NCI-H2227 (cell line): ENCODE data around the gene TYRO3.
A peak's percentile ranks its signal among the peaks of the same experiment; 100 is the strongest.
"Not testable (repeated sequence)": the region's sequence is repeated elsewhere in the genome, so short reads cannot be mapped to it uniquely, and the experiment has no call there.

Experiments used
- DNase-seq: peaks from one replicate; lab custom pipeline; 2025; ENCODE audit not compliant: unreplicated experiment; lab: John Stamatoyannopoulos, UW

TYRO3 gene

DNA sequence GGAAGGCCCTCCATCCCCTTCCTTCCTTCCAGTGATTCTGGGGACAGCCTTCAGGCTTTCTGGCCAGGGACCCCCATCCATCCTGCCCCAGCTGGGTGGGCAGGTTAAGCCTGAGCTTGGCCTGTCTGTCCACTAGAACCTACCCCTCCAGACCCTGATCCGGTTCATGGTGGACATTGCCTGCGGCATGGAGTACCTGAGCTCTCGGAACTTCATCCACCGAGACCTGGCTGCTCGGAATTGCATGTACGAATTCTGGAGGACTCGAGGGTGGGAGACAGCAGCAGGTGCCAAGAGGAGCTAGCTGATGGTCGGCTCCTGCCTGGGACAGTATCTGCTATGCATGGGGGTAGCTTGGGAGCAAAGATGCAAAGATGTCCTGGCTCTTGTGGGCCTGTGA, 13.9 kb downstream of the TYRO3 start:
- DNase-seq: no peak

GRCh38 chr15:41573396-41573795, 14.4 kb downstream of the TYRO3 start:
- no peak for DNase-seq

GRCh38 chr15:41574158-41574557, 15.1 kb downstream of the TYRO3 start:
- DNase-seq: no peak

DNA sequence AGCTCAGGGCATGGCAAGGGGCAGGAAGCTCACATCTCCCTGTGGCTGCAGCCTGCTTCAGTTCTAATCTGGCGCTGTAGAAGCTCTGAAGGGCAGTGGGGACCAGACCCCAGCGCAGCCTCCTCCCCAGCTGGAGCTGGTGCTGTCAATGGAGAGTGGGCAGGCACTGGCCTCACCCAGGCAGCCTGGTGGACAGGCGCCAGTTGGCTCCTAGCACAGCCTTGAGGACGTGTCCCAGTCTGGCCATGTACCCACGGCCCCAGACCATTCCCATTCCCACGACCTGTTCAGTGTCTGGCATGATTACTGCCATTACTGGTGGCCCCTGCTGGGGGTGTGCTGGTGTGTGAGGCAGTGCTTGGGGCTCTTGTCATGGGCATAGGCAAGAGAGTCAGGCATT, 16.3 kb downstream of the TYRO3 start:
- DNase-seq: no peak

DNA sequence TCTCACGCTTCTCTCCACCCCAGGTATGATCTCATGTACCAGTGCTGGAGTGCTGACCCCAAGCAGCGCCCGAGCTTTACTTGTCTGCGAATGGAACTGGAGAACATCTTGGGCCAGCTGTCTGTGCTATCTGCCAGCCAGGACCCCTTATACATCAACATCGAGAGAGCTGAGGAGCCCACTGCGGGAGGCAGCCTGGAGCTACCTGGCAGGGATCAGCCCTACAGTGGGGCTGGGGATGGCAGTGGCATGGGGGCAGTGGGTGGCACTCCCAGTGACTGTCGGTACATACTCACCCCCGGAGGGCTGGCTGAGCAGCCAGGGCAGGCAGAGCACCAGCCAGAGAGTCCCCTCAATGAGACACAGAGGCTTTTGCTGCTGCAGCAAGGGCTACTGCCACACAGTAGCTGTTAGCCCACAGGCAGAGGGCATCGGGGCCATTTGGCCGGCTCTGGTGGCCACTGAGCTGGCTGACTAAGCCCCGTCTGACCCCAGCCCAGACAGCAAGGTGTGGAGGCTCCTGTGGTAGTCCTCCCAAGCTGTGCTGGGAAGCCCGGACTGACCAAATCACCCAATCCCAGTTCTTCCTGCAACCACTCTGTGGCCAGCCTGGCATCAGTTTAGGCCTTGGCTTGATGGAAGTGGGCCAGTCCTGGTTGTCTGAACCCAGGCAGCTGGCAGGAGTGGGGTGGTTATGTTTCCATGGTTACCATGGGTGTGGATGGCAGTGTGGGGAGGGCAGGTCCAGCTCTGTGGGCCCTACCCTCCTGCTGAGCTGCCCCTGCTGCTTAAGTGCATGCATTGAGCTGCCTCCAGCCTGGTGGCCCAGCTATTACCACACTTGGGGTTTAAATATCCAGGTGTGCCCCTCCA, 19.1 kb downstream of the TYRO3 start:
- no peak for DNase-seq

- DNase-seq: no peak
Measured at GRCh38 chr15:41578736-41579383, 19.8 kb downstream of the TYRO3 start.

GRCh38 chr15:41581110-41581509, 22.1 kb downstream of the TYRO3 start:
- no peak for DNase-seq

GRCh38 chr15:41583795-41584194, 24.8 kb downstream of the TYRO3 start:
- DNase-seq: no peak

GRCh38 chr15:41584636-41585126, 25.7 kb downstream of the TYRO3 start:
- DNase-seq: no peak

GRCh38 chr15:41585127-41586047, 26.4 kb downstream of the TYRO3 start:
- peak; percentile 51 for DNase-seq

DNA sequence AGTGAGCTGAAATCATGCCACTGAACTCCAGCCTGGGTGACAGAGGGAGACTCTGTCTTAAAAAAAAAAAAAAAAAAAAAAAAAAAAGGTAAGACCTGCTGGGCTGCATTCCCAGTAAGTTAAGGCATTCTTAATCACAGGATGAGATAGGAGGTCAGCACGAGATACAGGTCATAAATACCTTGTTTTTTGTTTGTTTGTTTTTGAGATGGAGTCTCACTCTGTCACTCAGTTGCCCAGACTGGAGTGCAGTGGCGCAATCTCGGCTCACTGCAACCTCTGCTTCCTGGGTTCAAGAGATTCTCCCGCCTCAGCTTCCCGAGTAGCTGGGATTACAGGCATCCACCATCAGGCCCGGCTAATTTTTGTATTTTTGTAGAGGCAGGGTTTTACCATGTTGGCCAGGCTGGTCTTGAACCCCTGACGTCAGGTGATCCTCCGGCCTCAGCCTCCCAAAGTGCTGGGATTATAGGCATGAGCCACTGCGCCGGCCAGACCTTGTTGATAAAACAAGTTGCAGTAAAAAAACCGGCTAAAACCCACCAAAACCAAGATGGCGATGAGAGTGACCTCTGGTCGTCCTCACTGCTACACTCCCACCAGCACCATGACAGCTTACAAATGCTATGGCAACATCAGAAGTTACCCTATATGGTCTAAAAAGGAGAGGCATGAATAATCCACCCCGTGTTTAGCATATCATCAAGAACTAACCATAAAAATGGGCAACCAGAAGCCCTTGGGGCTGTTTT, 27.7 kb downstream of the TYRO3 start:
- DNase-seq: not testable (repeated sequence)

GRCh38 chr15:41589018-41589417, 30.0 kb downstream of the TYRO3 start:
- DNase-seq: not testable (repeated sequence)

GRCh38 chr15:41589571-41589970, 30.6 kb downstream of the TYRO3 start:
- DNase-seq: not testable (repeated sequence)

DNA sequence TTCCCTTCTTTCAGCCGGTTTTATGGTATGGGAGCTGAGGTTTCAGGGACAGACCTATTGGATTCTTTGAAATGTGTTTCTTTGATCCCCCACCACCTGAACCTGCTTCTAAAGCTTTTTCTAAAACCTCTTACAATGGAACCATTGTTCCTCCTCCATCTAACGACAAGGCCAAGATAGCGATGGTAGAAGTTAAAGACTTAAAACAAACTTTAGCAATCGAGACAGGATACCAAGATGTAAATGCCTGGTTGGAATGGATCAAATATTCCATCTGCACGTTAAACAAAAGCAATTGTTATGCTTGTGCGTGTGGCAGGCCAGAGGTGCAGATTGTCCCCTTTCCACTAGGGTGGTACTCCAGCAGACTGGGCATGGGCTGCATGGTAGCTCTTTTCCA, 32.2 kb downstream of the TYRO3 start:
- DNase-seq: not testable (repeated sequence)

GRCh38 chr15:41592718-41593117, 33.7 kb downstream of the TYRO3 start:
- DNase-seq: not testable (repeated sequence)

GRCh38 chr15:41594801-41595746, 36.1 kb downstream of the TYRO3 start:
- DNase-seq: no peak

GRCh38 chr15:41596972-41597371, 38.0 kb downstream of the TYRO3 start:
- no peak for DNase-seq

- DNase-seq: no peak
Measured at GRCh38 chr15:41597787-41598186, 38.8 kb downstream of the TYRO3 start.

DNA sequence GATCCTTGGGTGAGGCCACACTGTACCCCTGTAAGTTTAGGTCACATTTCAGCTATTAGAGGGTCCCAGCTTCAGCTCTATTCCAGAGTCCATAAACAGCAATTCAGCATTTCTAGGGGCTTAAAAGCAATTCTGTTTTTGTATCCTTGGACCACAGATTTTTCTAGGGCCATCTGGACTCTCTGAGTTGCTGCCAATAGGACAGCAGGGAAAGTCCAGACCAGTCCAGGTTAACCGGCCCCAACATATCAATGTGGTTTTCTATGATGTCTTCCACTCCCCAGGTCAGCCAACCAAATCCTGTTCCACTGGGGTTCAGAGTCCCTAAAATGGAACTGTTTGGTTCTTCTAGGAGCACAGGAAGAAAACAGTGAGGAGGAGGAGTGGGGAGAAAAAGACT, 40.0 kb downstream of the TYRO3 start:
- no peak for DNase-seq
